SK-N-SH (cell line): ENCODE results near the gene ISLR2. TPM values are rescaled to one million over a fixed set of nuclear protein-coding genes. Genes with fewer than 3 reads are reported as not detected.

Experiments used
- CTCF ChIA-PET: fragments of 300-600, 350-600 bp; formaldehyde crosslinking; extraction: SDS; loops from one replicate; lab custom pipeline; 2021; lab: Yijun Ruan, JAX
- POLR2A ChIA-PET: fragments of 350-600 bp; sonication (Branson Sonifier 250); formaldehyde crosslinking; extraction: SDS; loops from one replicate; lab custom pipeline; 2020; ENCODE audit warnings: antibody characterized with exemption, inconsistent platforms; lab: Yijun Ruan, JAX
- DNase-seq: peaks from one replicate; pipeline ENCODE4 v3.0.0; 2012
- H2AFZ ChIP-seq: fragments of 200-600 bp; sonication (generic); 2 replicates; pipeline ENCODE4 v1.8.1; 2016; ENCODE audit warnings: antibody characterized with exemption, mild to moderate bottlenecking, low read depth
- H3F3A ChIP-seq: fragments of 200-600 bp; sonication (generic); replicated peaks from 2 replicates; pipeline ENCODE3; 2016; ENCODE audit warnings: antibody characterized with exemption, mild to moderate bottlenecking; ENCODE audit not compliant: insufficient read depth
- H3K27ac ChIP-seq, 2 experiments: fragments of 200-500 bp in 1 of 2; fragments of 200-600 bp in 1 of 2; sonication (Bioruptor generic) in 1 of 2; sonication (generic), shearing (Covaris generic) in 1 of 2; 2 replicates each; pipeline versions ENCODE4 v1.5.1 to v1.6.1; 2014 to 2016; ENCODE audit warnings: low read depth in 2 of 2, inconsistent platforms in 1 of 2, low read length in 1 of 2, mild to moderate bottlenecking in 1 of 2, mixed read lengths in 1 of 2
- H3K27me3 ChIP-seq: fragments of 200-600 bp; sonication (generic), shearing (Covaris generic); 2 replicates; pipeline ENCODE4 v1.6.1; 2016; ENCODE audit warnings: mixed run types; ENCODE audit not compliant: insufficient read depth
- H3K36me3 ChIP-seq, 2 experiments: fragments of 200-500 bp in 1 of 2; fragments of 200-600 bp in 1 of 2; sonication (Bioruptor generic) in 1 of 2; sonication (generic) in 1 of 2; replicated peaks in 1 of 2; 2 replicates each; pipeline versions ENCODE3 to v1.5.1; 2014 to 2016; ENCODE audit warnings: low read length in 1 of 2, mild to moderate bottlenecking in 1 of 2; ENCODE audit not compliant: insufficient read depth in 2 of 2, control insufficient read depth in 1 of 2
- H3K4me1 ChIP-seq, 2 experiments: fragments of 200-500 bp in 1 of 2; fragments of 200-600 bp in 1 of 2; sonication (Bioruptor generic) in 1 of 2; sonication (generic), shearing (Covaris generic) in 1 of 2; 2 replicates each; pipeline versions ENCODE4 v1.5.1 to v1.6.1; 2014 to 2016; ENCODE audit warnings: low read depth in 1 of 2, low read length in 1 of 2, mixed run types in 1 of 2; ENCODE audit not compliant: insufficient read depth in 2 of 2, control insufficient read depth in 1 of 2
- H3K4me2 ChIP-seq: fragments of 200-600 bp; sonication (generic), shearing (Covaris generic); 2 replicates; pipeline ENCODE4 v1.6.1; 2017; ENCODE audit warnings: mixed run types
- H3K4me3 ChIP-seq, 2 experiments: fragments of 200-500 bp in 1 of 2; fragments of 200-600 bp in 1 of 2; sonication (Bioruptor generic) in 1 of 2; sonication (generic), shearing (Covaris generic) in 1 of 2; 2 replicates each; pipeline versions ENCODE4 v1.5.1 to v1.8.1; 2014 to 2016; ENCODE audit warnings: low read depth in 2 of 2, inconsistent platforms in 1 of 2, low read length in 1 of 2, mild to moderate bottlenecking in 1 of 2, mixed read lengths in 1 of 2, moderate library complexity in 1 of 2
- H3K79me2 ChIP-seq: fragments of 200-600 bp; sonication (generic); 2 replicates; pipeline ENCODE4 v1.8.1; 2017; ENCODE audit warnings: mild to moderate bottlenecking; ENCODE audit not compliant: insufficient read depth
- H3K9ac ChIP-seq: fragments of 200-600 bp; sonication (generic); 2 replicates; pipeline ENCODE4 v1.6.1; 2017; ENCODE audit warnings: mixed run types
- H3K9me2 ChIP-seq: fragments of 200-600 bp; sonication (generic); 2 replicates; pipeline ENCODE4 v1.6.1; 2017; ENCODE audit warnings: mixed run types
- H3K9me3 ChIP-seq: fragments of 200-600 bp; sonication (generic); 2 replicates; pipeline ENCODE4 v1.6.1; 2017; ENCODE audit warnings: mixed run types, mild to moderate bottlenecking, moderate library complexity
- H4K20me1 ChIP-seq: fragments of 200-600 bp; sonication (generic); 2 replicates; pipeline ENCODE4 v1.6.1; 2017; ENCODE audit warnings: mild to moderate bottlenecking, mixed run types; ENCODE audit not compliant: insufficient read depth
- GATA2 ChIP-seq: sonication (generic); formaldehyde crosslinking; IDR thresholded peaks from 2 replicates; pipeline ENCODE4 v1.5.0; 2020; ENCODE audit warnings: mild to moderate bottlenecking, missing genetic modification reagents
- JUND ChIP-seq: IDR thresholded peaks from 2 replicates; pipeline ENCODE4 v1.4.0; 2012
- NRF1 ChIP-seq: IDR thresholded peaks from 2 replicates; pipeline ENCODE4 v1.6.1; 2012; ENCODE audit warnings: low read depth, mild to moderate bottlenecking, low read length
- RFX5 ChIP-seq: IDR thresholded peaks from 2 replicates; pipeline ENCODE4 v1.6.1; 2012; ENCODE audit warnings: mild to moderate bottlenecking, improper control_type of control experiment, low read length
- SMC3 ChIP-seq: IDR thresholded peaks from 2 replicates; pipeline ENCODE4 v1.6.1; 2012; ENCODE audit warnings: low read depth, low read length, improper control_type of control experiment
- TCF12 ChIP-seq: IDR thresholded peaks from 2 replicates; pipeline ENCODE4 v1.4.0; 2012
- WGBS: methylation state at CpG from one replicate; pipeline ENCODE4 v1.1.6; 2017; ENCODE audit warnings: low lambda C conversion rate; 5-methylcytosine and 5-hydroxymethylcytosine counted together
- polyA plus RNA-seq, 3 experiments: library from polyadenylated mRNA; depleted of rRNA; stranded (reverse); fragments of >200 nt; gene quantifications; 2 replicates each; pipeline ENCODE4 v1.2.3, GENCODE V29; 2012
- TF ChIP-seq, protein P1 (sequence below): IDR thresholded peaks from 2 replicates; pipeline ENCODE4 v1.4.0; 2012; ENCODE audit warnings: low read depth
- TF ChIP-seq, protein P2 (sequence below): IDR thresholded peaks from 2 replicates; pipeline ENCODE4 v1.4.0; 2012; ENCODE audit warnings: low read depth, borderline replicate concordance
- TF ChIP-seq, protein P3 (sequence below): IDR thresholded peaks from 2 replicates; pipeline ENCODE4 v1.6.1; 2012; ENCODE audit warnings: mild to moderate bottlenecking, low read depth, low read length, moderate library complexity
- TF ChIP-seq, protein P4 (sequence below): IDR thresholded peaks from 2 replicates; pipeline ENCODE4 v1.4.0; 2012; ENCODE audit warnings: low read depth, borderline replicate concordance

ISLR2 gene
- polyA plus RNA-seq, 1 of the 3 experiments (the other 2 are of a cell fraction) = 0.56 TPM

DNA sequence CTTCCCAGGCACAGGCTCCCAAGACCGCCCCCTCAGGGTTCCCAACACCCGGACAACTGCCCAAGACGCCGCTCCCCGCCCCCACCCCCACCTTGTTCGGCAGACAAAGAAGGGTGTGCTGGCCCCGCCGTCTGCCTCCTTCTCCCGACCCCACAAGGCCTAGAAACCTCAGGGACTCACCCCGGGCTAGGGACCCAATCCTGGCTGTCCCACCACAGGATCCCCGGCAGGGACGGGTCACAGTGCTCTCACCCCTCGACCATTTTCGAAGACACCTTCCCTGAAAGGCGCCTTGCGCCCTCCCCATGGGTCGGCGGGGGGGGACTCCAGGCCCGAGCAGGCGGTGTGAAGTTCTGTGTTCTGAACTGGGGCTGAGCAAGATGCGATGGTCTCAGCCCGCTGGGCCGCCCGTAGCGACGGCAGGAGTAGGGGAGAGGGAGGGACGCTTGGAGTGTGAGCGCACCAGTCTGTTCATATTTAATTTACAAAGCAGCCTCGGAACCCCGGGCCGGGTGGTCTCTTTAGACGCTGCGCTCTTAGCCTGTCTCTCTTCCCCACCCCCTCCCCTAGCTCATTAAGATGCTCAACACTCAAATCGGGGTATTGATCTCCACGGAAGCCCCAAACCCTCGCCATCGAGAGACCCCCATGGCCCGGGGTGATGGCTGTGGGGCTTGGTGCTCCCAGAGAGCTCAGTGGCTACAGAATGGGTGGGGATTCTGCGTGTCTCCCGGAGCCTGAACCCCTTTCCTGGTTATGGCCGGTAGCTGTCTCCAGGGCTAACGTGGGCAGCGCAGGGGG lies 1.4 kb upstream of the ISLR2 start:
- Histone ChIP-seq H3K79me2 (no peaks in the 10 kb centered on the region), H3K9me3 (no peaks in the 10 kb centered on the region), H2AFZ (no peak overlapping the region), H3K9ac (no peak overlapping the region), H3K4me2 (peak overlapping the region; percentile 71), H4K20me1 (no peaks in the 10 kb centered on the region), H3K4me1 (peaks cover 0 to 31% of the 10 kb centered on the region in 2 experiments; a peak in 1 of 4 replicates), H3F3A (no peaks in the 10 kb centered on the region), H3K9me2 (no peaks in the 10 kb centered on the region), H3K27ac (peak overlapping the region in 1 of 2 experiments; percentile 9; a peak in 2 of 4 replicates), H3K4me3 (peak overlapping the region; percentile 23 to 41), H3K36me3 (no peaks in the 10 kb centered on the region), H3K27me3 (peaks cover 32% of the 10 kb centered on the region)
- ChIA-PET POLR2A (interaction anchor here (0.9 to 3.4 kb wide), 8 partner anchors 27 to 193 kb away, joined by 3 to 17 read pairs (median 4); partner anchors contain the start of gene STRA6), CTCF (interaction anchor here (0.7 to 6.5 kb wide), 35 partner anchors 10 to 310 kb away, joined by 3 to 110 read pairs (median 6); partner anchors contain the start of genes ISLR and STRA6)
- TF ChIP-seq, protein P1, sequence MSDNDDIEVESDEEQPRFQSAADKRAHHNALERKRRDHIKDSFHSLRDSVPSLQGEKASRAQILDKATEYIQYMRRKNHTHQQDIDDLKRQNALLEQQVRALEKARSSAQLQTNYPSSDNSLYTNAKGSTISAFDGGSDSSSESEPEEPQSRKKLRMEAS = no peak
- TF ChIP-seq GATA2 (CRISPR knock-in tag) (no peak), TCF12 (no peak), RFX5 (no peak), SMC3 (no peak), JUND (no peak), NRF1 (no peak)
- TF ChIP-seq, protein P2, sequence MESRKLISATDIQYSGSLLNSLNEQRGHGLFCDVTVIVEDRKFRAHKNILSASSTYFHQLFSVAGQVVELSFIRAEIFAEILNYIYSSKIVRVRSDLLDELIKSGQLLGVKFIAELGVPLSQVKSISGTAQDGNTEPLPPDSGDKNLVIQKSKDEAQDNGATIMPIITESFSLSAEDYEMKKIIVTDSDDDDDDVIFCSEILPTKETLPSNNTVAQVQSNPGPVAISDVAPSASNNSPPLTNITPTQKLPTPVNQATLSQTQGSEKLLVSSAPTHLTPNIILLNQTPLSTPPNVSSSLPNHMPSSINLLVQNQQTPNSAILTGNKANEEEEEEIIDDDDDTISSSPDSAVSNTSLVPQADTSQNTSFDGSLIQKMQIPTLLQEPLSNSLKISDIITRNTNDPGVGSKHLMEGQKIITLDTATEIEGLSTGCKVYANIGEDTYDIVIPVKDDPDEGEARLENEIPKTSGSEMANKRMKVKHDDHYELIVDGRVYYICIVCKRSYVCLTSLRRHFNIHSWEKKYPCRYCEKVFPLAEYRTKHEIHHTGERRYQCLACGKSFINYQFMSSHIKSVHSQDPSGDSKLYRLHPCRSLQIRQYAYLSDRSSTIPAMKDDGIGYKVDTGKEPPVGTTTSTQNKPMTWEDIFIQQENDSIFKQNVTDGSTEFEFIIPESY = no peak
- TF ChIP-seq, protein P3, sequence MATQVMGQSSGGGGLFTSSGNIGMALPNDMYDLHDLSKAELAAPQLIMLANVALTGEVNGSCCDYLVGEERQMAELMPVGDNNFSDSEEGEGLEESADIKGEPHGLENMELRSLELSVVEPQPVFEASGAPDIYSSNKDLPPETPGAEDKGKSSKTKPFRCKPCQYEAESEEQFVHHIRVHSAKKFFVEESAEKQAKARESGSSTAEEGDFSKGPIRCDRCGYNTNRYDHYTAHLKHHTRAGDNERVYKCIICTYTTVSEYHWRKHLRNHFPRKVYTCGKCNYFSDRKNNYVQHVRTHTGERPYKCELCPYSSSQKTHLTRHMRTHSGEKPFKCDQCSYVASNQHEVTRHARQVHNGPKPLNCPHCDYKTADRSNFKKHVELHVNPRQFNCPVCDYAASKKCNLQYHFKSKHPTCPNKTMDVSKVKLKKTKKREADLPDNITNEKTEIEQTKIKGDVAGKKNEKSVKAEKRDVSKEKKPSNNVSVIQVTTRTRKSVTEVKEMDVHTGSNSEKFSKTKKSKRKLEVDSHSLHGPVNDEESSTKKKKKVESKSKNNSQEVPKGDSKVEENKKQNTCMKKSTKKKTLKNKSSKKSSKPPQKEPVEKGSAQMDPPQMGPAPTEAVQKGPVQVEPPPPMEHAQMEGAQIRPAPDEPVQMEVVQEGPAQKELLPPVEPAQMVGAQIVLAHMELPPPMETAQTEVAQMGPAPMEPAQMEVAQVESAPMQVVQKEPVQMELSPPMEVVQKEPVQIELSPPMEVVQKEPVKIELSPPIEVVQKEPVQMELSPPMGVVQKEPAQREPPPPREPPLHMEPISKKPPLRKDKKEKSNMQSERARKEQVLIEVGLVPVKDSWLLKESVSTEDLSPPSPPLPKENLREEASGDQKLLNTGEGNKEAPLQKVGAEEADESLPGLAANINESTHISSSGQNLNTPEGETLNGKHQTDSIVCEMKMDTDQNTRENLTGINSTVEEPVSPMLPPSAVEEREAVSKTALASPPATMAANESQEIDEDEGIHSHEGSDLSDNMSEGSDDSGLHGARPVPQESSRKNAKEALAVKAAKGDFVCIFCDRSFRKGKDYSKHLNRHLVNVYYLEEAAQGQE = no peak
- TF ChIP-seq, protein P4, sequence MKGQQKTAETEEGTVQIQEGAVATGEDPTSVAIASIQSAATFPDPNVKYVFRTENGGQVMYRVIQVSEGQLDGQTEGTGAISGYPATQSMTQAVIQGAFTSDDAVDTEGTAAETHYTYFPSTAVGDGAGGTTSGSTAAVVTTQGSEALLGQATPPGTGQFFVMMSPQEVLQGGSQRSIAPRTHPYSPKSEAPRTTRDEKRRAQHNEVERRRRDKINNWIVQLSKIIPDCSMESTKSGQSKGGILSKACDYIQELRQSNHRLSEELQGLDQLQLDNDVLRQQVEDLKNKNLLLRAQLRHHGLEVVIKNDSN = no peak
- peak; percentile 60 for DNase-seq
- WGBS = 35% methylated on average over 22 of the region's 43 CpGs
